Measurements from ENCODE around the gene CEP70.

- TF ChIP-seq, protein P1, sequence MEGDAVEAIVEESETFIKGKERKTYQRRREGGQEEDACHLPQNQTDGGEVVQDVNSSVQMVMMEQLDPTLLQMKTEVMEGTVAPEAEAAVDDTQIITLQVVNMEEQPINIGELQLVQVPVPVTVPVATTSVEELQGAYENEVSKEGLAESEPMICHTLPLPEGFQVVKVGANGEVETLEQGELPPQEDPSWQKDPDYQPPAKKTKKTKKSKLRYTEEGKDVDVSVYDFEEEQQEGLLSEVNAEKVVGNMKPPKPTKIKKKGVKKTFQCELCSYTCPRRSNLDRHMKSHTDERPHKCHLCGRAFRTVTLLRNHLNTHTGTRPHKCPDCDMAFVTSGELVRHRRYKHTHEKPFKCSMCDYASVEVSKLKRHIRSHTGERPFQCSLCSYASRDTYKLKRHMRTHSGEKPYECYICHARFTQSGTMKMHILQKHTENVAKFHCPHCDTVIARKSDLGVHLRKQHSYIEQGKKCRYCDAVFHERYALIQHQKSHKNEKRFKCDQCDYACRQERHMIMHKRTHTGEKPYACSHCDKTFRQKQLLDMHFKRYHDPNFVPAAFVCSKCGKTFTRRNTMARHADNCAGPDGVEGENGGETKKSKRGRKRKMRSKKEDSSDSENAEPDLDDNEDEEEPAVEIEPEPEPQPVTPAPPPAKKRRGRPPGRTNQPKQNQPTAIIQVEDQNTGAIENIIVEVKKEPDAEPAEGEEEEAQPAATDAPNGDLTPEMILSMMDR (IDR thresholded peaks at IDR 0.05): no peak
- no peak for TF ChIP-seq POLR2A (IDR thresholded peaks at IDR 0.05)
These were observed 145.4 kb downstream of the CEP70 start for GRCh38 chr3:138448631-138449030.
